ENCODE data around the gene SLC28A3. TPM values are rescaled to one million over a fixed set of nuclear protein-coding genes. Genes with fewer than 3 reads are reported as not detected.

Gene SLC28A3
- total and polyA plus RNA-seq, 10 of the 15 experiments (the other 5 are each of a cell fraction or from before 2014, with no cell fraction given), result 0.03 to 0.39 (median 0.07) TPM; not detected in 2

DNA sequence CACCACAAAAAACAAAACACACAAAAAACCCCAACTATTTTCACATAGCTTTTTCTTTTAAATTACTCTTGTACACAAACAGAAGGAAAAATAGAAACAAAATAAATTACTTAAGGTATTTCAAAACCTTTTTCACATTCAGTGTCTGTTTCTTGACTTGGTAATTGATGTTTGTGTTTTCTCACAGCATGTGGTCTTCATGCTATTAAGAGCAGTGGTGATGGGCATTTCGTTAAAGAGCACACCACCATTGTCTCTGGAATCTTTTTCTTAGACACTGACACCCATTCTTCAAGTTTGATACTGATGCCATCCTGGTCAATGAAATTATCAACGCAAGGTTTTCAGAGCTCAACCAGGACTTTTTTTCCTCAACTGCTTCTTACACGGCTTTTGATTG lies 63.8 kb downstream of the SLC28A3 start (continued):
- no peak for TF ChIP-seq ZNF687 (IDR thresholded peaks at IDR 0.05)
- TF ChIP-seq SRF (IDR thresholded peaks at IDR 0.05; ENCODE audit: low read depth in 2 of 2, low read length in 2 of 2), result no peak

- in situ Hi-C loops (cut with MboI), result loop anchor here (25.0 kb wide), 1 partner anchor 660 kb away; the partner anchor contains the start of gene IDNK
- CTCF ChIA-PET, result interaction anchor here (1.0 to 5.5 kb wide), 2 partner anchors 11 to 347 kb away, joined by 3 to 30 read pairs; no protein-coding TSS in a partner anchor
- Histone ChIP-seq H3K36me3 (ENCODE audit: control insufficient read depth in 2 of 2, insufficient read depth in 2 of 2, low read length in 1 of 2) (no peaks in the 10 kb centered on the region), H3K79me2 (ENCODE audit: control insufficient read depth, insufficient read depth, low read length) (no peaks in the 10 kb centered on the region), H3K27me3 (replicated peaks in 1 of 2; ENCODE audit: control insufficient read depth in 2 of 2, insufficient read depth in 2 of 2, low read length in 1 of 2) (no peaks in the 10 kb centered on the region), H3K9me3 (replicated peaks; ENCODE audit: control insufficient read depth, insufficient read depth, low read length) (no peaks in the 10 kb centered on the region), H3K9ac (ENCODE audit: control insufficient read depth, insufficient read depth, low read length) (no peak overlapping the region), H3K4me1 (ENCODE audit: control insufficient read depth, insufficient read depth, low read length) (peaks cover 4% of the 10 kb centered on the region; the same call in 1 of the 2 replicates), H3K4me3 (peak overlapping the region; percentile 48), H3K27ac (ENCODE audit: control insufficient read depth, insufficient read depth) (no peak overlapping the region), H4K20me1 (ENCODE audit: control insufficient read depth, insufficient read depth) (no peaks in the 10 kb centered on the region), H3K4me2 (ENCODE audit: control insufficient read depth, insufficient read depth) (peak overlapping the region; percentile 73), H2AFZ (ENCODE audit: control insufficient read depth, low read depth, low read length) (peak overlapping the region; percentile 79)
- SMC1A ChIA-PET (ENCODE audit: uncharacterized antibody, unreplicated experiment), result interaction anchor here (1.0 to 2.1 kb wide), 5 partner anchors 10 to 43 kb away, joined by 3 to 11 read pairs (median 4); no protein-coding TSS in a partner anchor
- intact Hi-C loops (cut with micrococcal nuclease; ENCODE audit: unreplicated experiment), result no loop called here
- no peak for ATAC-seq
- POLR2A ChIA-PET, result no interaction called here
- no TSS peak for BruUV-seq (replicated peaks)
- TF ChIP-seq YBX1 (IDR thresholded peaks at IDR 0.05), result no peak
- TF ChIP-seq, protein P1, sequence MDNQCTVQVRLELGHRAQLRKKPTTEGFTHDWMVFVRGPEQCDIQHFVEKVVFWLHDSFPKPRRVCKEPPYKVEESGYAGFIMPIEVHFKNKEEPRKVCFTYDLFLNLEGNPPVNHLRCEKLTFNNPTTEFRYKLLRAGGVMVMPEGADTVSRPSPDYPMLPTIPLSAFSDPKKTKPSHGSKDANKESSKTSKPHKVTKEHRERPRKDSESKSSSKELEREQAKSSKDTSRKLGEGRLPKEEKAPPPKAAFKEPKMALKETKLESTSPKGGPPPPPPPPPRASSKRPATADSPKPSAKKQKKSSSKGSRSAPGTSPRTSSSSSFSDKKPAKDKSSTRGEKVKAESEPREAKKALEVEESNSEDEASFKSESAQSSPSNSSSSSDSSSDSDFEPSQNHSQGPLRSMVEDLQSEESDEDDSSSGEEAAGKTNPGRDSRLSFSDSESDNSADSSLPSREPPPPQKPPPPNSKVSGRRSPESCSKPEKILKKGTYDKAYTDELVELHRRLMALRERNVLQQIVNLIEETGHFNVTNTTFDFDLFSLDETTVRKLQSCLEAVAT (IDR thresholded peaks at IDR 0.05), result peak; percentile 96
- no peak for TF ChIP-seq TCF3 (IDR thresholded peaks at IDR 0.05; ENCODE audit: borderline replicate concordance, insufficient read depth, low read depth, low read length)
- no peak for DNase-seq (ENCODE audit: low read depth, low spot score)
- FAIRE-seq, result no peak
- RAD21 ChIA-PET (ENCODE audit: unreplicated experiment), result interaction anchor here (2.2 kb wide), 1 partner anchor 22 kb away, joined by 8 read pairs; no protein-coding TSS in a partner anchor
- WGBS (ENCODE audit: insufficient coverage, insufficient replicate concordance, low lambda C conversion rate, missing lambda C conversion rate), result 86% methylated on average over 19 of the region's 19 CpGs
Observed at GRCh38 chr9:84271921-84272556, 68.5 kb downstream of the SLC28A3 start.

Data from GM12878 (cell line).